Daoy (cell line): ENCODE results near the gene RNF34. TPM values are rescaled to one million over a fixed set of nuclear protein-coding genes. Genes with fewer than 3 reads are reported as not detected.

Experiments
- DNase-seq: peaks from one replicate; pipeline ENCODE4 v3.0.0-alpha.2; 2015; ENCODE audit warnings: low read depth
- total RNA-seq: library from RNA; depleted of rRNA; stranded (reverse); fragments of >200 nt; shearing (Covaris generic); gene quantifications from 2 replicates; pipeline ENCODE4 v1.2.3, GENCODE V29; 2014

Gene RNF34
- total RNA-seq, 1 experiment from 2014 or later = 71.9 TPM

- peak; percentile 80 for DNase-seq
These were observed 11.4 kb upstream of the RNF34 start for GRCh38 chr12:121388421-121388981.

- no peak for DNase-seq
These were observed 9.1 kb upstream of the RNF34 start for GRCh38 chr12:121390856-121391255.

DNA sequence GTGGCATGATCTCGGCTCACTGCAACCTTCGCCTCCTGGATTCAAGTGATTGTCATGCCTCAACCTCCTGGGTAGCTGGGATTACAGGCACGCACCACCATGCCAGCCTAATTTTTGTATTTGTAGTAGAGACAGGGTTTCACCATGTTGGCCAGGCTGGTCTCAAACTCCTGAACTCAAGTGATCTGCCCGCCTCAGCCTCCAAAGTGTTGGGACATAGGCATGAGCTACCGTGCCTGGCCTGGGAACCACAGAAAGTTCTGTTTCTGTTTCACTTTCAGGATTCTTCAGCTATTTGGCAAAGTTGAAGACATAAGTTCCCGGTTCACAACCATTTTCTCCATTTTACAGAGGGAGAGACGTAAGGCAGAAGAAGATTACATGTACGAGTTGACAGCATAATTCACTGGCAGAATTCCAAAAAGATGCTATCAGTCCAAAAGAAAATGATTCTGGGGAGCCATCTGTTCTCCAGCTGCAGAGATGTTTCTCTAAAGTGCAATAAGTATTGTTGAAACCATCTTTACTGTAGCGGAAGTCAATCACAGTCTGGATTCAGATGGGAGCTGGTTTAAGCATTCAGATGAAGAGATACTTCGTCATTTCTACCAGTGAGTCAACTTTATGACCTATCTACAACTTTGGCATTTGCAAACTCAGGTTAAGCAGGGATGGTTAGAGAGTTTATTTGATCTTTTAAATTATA lies 8.1 kb upstream of the RNF34 start:
- peak; percentile 25 for DNase-seq

DNA sequence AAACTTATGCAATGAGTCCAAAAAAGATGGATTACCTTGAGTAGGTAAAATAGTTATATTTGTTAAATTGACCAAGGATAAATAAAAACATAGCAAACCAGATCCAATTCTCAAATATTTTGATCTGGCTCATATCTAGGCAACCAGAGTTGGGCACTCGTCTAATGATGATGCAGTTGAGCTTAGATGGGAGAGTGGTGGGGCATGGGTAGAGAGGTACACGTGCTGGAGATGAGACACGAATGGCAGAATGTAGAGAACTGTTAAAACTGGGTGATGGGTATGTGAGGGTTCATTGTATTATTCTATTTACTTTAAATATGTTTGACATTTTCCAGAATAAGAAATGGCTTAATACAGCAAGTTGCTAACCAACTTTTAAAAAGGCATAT lies 7.6 kb upstream of the RNF34 start:
- no peak for DNase-seq

GRCh38 chr12:121397521-121397920 lies 2.4 kb upstream of the RNF34 start:
- DNase-seq = peak; percentile 11

GRCh38 chr12:121398355-121398754 lies 1.6 kb upstream of the RNF34 start:
- DNase-seq = no peak

- DNase-seq = peak; percentile 42
These were observed 618 bp downstream of the RNF34 start for GRCh38 chr12:121400332-121401139.

DNA sequence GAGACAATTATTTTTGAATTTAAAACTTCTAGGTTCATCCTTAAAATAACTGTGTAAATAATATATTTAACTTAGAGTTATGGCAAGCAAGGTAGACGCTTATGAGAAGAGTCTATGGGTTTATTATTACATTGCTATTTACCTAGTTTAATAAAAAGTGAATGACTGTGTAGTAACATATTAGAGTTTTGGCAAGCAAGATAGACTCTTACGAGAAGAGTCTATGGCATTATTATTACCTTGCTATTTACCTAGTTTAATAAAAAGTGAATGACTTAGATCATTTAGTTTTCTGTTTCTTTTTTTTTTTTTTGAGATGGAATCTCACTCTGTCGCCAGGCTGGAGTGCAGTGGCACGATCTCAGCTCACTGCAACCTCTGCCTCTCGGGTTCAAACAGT lies 3.8 kb downstream of the RNF34 start:
- DNase-seq = no peak

DNA sequence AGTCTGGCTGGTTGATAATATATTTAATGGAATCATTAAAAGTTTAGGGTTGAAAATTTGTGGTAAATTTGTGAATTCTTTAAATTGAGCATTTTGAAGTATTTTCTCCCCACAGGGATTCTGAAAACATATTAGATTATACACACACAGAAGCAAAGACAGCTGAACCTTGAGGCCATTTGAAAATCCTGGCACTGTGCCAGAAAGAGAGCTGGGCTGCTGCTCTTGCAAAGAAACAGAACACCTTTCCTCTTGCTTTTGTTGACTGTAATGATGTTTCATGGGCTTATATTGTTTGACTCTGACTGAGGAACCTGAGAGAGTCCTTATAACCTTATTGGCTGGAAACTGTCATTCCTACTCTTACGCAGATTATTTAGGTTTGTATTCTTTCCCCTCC lies 4.8 kb downstream of the RNF34 start:
- DNase-seq = no peak

DNA sequence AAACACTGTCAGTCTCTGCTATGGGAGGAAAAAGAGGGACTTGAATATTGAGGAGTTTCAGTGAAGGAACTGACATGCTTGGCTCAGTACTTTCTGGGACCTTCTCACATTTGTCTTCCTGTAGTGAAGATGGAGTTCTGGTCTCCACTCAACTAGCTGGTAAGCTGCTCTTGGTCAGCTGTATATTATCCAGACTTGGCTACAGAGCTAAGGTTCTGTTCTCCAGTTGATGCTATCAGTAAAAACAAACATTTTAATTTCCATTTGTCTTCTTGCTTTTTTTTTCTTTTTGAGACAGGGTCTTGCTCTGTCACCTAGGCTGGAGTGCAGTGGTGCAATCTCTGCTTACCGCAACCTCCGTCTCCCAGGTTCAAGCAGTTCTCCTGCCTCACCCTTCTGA lies 5.3 kb downstream of the RNF34 start:
- DNase-seq = no peak

- DNase-seq = no peak
These were observed 14.0 kb downstream of the RNF34 start for GRCh38 chr12:121413917-121414316.

DNA sequence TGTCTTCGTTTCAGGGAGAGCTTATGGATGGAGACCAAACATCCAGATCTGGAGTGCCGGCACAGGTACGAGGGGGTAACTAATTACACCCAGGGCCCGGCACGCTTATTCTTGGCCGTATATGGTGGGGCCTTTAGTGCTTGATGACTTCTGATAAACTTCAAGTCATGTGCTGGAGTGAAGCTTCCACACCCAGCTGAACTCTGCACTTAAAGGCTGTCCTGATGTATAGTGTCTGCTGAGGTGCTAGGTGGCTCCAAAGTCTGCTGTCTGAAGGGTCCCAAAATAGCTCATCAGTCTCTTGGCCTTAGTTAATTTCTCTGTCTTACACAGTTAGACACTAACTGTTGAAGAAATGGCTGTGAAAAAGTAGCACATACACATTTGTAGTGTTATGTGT lies 17.9 kb downstream of the RNF34 start:
- DNase-seq = no peak

DNA sequence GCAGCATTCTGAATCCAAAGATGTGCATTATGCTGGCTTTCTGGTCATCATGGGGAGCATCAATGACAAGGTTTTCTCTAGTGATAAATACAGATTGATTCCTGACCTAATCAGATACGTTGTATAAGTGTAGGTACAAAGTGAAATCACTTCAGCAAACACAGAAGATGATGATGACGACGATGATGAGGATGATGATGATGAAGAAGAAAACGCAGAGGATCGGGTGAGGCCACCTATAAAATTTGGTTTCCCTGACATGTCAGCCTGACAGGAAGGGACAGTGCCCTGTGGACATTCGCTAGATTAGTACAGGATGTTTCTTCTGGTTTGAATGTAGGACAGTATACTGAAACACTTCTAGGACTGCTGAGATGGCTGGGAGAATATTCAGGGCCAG lies 20.2 kb downstream of the RNF34 start:
- no peak for DNase-seq

GRCh38 chr12:121423253-121423652 lies 23.3 kb downstream of the RNF34 start:
- no peak for DNase-seq

DNA sequence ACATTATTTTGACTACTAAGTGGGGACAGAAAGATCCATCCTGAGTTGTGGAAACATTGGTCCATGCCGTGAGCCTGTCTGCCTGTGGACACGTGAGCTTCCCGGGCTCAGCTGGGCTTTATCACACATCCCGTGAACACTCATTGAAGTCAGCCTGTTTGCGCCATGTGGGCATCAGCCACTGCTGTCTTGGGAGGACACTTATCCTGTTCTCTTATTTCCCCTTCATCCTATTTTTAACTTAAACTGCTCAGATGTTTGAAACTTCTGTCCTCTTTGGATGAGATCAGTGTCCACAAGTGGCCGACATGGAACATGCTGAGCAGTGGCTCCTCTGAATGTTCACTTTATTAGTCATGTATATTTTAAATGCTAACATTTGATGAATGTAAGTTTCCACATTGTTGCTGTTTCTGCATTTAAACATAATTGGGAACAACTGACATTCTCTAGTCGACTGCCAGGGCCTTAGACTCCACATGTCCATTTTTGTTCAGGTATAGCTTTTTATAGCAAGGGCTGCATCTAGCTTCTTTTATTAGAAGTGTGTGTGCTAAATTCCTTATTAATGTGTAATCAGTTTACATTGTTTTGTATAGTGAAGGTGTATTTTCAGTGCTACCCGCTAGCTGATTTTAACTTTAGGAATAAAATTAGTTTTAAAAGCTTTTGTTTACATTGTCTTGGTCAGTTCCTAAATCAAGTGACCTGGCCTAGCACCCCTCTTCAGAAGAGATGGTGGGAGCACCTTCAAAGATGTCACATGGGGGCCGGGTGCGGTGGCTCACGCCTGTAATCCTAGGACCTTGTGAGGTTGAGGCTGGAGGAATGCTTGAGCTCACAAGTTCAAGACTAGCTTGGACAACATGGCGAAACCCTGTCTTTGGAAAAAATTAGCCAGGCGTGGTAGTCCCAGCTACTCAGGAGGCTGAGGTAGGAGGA lies 24.0 kb downstream of the RNF34 start:
- no peak for DNase-seq

DNA sequence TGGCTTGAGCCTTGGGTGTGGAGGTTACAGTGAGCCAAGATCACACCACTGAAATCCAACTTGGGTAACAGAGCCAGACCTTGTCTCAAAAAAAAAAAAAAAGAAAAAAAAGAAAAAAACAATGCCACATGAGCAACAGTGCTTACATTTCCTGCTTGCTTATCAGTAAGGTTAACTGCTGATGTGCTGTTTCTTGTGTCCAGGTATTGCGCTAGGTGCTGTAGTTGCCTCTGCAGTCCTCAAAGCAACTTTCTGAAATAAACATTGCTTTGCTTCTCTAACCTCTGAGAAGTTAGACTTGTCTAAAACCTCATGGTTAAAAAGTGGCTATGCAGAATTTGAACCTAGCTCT lies 24.7 kb downstream of the RNF34 start:
- no peak for DNase-seq

- no peak for DNase-seq
These were observed 27.7 kb downstream of the RNF34 start for GRCh38 chr12:121427556-121428050.

- DNase-seq = no peak
These were observed 29.0 kb downstream of the RNF34 start for GRCh38 chr12:121428883-121429282.

DNA sequence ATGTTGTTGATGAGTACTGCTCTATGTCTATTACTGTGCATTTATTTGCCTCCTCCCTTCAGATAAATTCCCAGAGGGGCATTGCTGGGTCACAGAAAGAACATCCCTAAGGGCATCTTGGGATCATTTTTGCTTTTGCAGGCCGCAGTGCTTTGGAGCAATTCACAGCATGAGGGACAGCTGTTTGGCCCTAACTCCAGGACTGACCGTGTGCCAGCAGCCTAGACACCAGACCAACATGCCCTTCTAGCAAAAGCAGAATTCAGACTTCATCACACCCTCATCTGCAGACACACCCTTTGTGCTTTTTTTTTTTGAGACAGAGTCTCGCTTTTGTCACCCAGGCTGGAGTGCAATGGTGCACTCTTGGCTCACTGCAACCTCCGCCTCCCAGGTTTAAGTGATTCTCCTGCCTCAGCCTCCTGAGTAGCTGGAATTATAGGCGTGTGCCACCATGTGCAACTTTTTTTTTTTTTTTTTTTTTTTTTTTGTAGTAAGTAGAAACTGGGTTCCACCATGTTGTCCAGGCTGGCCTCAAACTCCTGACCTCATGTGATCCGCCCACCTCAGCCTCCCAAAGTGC lies 31.0 kb downstream of the RNF34 start:
- DNase-seq = no peak

- DNase-seq = no peak
These were observed 33.0 kb downstream of the RNF34 start for GRCh38 chr12:121432740-121433480.

DNA sequence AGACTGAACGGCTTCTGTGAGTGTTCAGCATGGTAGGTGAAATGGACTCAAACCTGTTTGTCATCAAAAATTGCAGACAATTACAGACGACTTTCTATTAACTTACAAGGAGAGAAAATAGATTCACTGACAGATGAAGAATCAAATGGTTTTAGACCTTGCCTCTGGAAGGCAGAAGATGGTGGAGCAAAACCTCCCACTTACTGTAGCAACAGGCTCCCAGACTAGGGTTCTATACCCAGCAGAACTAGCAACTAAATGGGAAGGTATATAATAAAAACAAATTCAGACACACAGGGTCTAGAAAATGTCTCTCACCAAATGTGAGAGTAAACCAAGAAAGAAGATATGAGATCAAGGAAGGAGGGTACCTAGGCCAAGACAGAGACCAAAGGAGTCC lies 36.8 kb downstream of the RNF34 start:
- no peak for DNase-seq
